SH-SY5Y (cell line): Measurements from ENCODE around the gene TSGA10IP.

ENCODE experiments used
- GATA2 ChIP-seq: IDR thresholded peaks from 2 replicates; pipeline ENCODE4 v1.6.1; 2011; ENCODE audit warnings: mild to moderate bottlenecking, low read depth, low read length
- GATA3 ChIP-seq: IDR thresholded peaks from 2 replicates; pipeline ENCODE4 v1.6.1; 2011; ENCODE audit warnings: low read depth, mild to moderate bottlenecking, low read length, moderate library complexity

GRCh38 chr11:65982824-65983588 is 37.7 kb downstream of the TSGA10IP start:
- no peak for TF ChIP-seq GATA2
- no peak for TF ChIP-seq GATA3
